H9 (cell line): ENCODE data around the gene IL20RA. TPM values are rescaled to one million over a fixed set of nuclear protein-coding genes. Genes with fewer than 3 reads are reported as not detected.

Source experiments
- DNase-seq: peaks from one replicate; pipeline ENCODE4 v3.0.0-alpha.2; 2017
- H2AFZ ChIP-seq: one replicate; pipeline ENCODE4 v1.6.1; 2013; ENCODE audit warnings: mild to moderate bottlenecking, low read length, control low read depth, moderate library complexity
- H2AK5ac ChIP-seq: 2 replicates; pipeline ENCODE4 v1.6.1; 2013; ENCODE audit warnings: low read length, control low read depth, mixed read lengths; ENCODE audit not compliant: insufficient read length
- H2BK120ac ChIP-seq: one replicate; pipeline ENCODE4 v1.6.1; 2013; ENCODE audit warnings: low read depth, mild to moderate bottlenecking, low read length, control low read depth, inconsistent platforms; ENCODE audit not compliant: poor library complexity, severe bottlenecking
- H2BK12ac ChIP-seq: 2 replicates; pipeline ENCODE4 v1.6.1; 2013; ENCODE audit warnings: low read length, control low read depth, mixed read lengths, low read depth; ENCODE audit not compliant: insufficient read length
- H2BK15ac ChIP-seq: 2 replicates; pipeline ENCODE4 v1.6.1; 2013; ENCODE audit warnings: low read depth, low read length, control low read depth
- H2BK20ac ChIP-seq: one replicate; pipeline ENCODE4 v1.6.1; 2013; ENCODE audit warnings: low read depth, mild to moderate bottlenecking, low read length, control low read depth, inconsistent platforms; ENCODE audit not compliant: poor library complexity, severe bottlenecking
- H2BK5ac ChIP-seq: 2 replicates; pipeline ENCODE4 v1.6.1; 2013; ENCODE audit warnings: low read length, control low read depth, mixed read lengths; ENCODE audit not compliant: insufficient read length
- H3K14ac ChIP-seq: 2 replicates; pipeline ENCODE4 v1.6.1; 2013; ENCODE audit warnings: low read length, control low read depth; ENCODE audit not compliant: insufficient read depth
- H3K18ac ChIP-seq: 2 replicates; pipeline ENCODE4 v1.6.1; 2013; ENCODE audit warnings: low read depth, mild to moderate bottlenecking, mixed read lengths, low read length, control low read depth; ENCODE audit not compliant: insufficient read length
- H3K23ac ChIP-seq: 2 replicates; pipeline ENCODE4 v1.6.1; 2013; ENCODE audit warnings: low read length, control low read depth, mixed read lengths, low read depth; ENCODE audit not compliant: insufficient read length
- H3K23me2 ChIP-seq: 2 replicates; pipeline ENCODE4 v1.6.1; 2013; ENCODE audit warnings: low read depth, mild to moderate bottlenecking, mixed read lengths, low read length, control low read depth; ENCODE audit not compliant: insufficient read length, poor library complexity, severe bottlenecking
- H3K27ac ChIP-seq: 2 replicates; pipeline ENCODE4 v1.5.1; 2013; ENCODE audit warnings: low read length, control low read depth, mixed read lengths, low read depth; ENCODE audit not compliant: insufficient read length
- H3K27me3 ChIP-seq: 2 replicates; pipeline ENCODE4 v1.6.1; 2013; ENCODE audit warnings: low read length, control low read depth, inconsistent platforms; ENCODE audit not compliant: insufficient read depth
- H3K4ac ChIP-seq: 2 replicates; pipeline ENCODE4 v1.6.1; 2013; ENCODE audit warnings: low read depth, mild to moderate bottlenecking, control low read depth, inconsistent platforms, low read length, moderate library complexity
- H3K4me1 ChIP-seq: 2 replicates; pipeline ENCODE4 v1.6.1; 2013; ENCODE audit warnings: low read length, control low read depth, inconsistent platforms; ENCODE audit not compliant: insufficient read depth
- H3K4me2 ChIP-seq: 2 replicates; pipeline ENCODE4 v1.6.1; 2013; ENCODE audit warnings: low read length, control low read depth, mixed read lengths; ENCODE audit not compliant: insufficient read length, insufficient read depth
- H3K56ac ChIP-seq: 2 replicates; pipeline ENCODE4 v1.6.1; 2013; ENCODE audit warnings: low read depth, mild to moderate bottlenecking, mixed read lengths, low read length, control low read depth; ENCODE audit not compliant: insufficient read length
- H3K79me1 ChIP-seq: 2 replicates; pipeline ENCODE4 v1.6.1; 2013; ENCODE audit warnings: low read depth, mild to moderate bottlenecking, moderate library complexity, low read length, control low read depth, inconsistent platforms; ENCODE audit not compliant: insufficient read depth, poor library complexity, severe bottlenecking
- H3K79me2 ChIP-seq: 2 replicates; pipeline ENCODE4 v1.6.1; 2013; ENCODE audit warnings: low read length, control low read depth, inconsistent platforms; ENCODE audit not compliant: insufficient read depth
- H3K9ac ChIP-seq: 2 replicates; pipeline ENCODE4 v1.6.1; 2013; ENCODE audit warnings: low read length, control low read depth, mixed read lengths; ENCODE audit not compliant: insufficient read length; ENCODE audit errors: extremely low read depth
- H3K9me3 ChIP-seq: one replicate; pipeline ENCODE4 v1.6.1; 2013; ENCODE audit warnings: low read depth, low read length, inconsistent platforms; ENCODE audit not compliant: control insufficient read depth
- H3T11ph ChIP-seq: one replicate; pipeline ENCODE4 v1.6.1; 2013; ENCODE audit warnings: mild to moderate bottlenecking, low read length, control low read depth, inconsistent platforms
- H4K20me1 ChIP-seq: one replicate; pipeline ENCODE4 v1.6.1; 2013; ENCODE audit not compliant: control insufficient read depth, insufficient read length, insufficient read depth
- H4K5ac ChIP-seq: 2 replicates; pipeline ENCODE4 v1.6.1; 2013; ENCODE audit warnings: low read depth, mild to moderate bottlenecking, mixed read lengths, low read length, control low read depth; ENCODE audit not compliant: insufficient read length
- H4K8ac ChIP-seq: replicated peaks from 2 replicates; pipeline ENCODE4 v1.6.1; 2013; ENCODE audit warnings: low read length, control low read depth, mixed read lengths, low read depth; ENCODE audit not compliant: insufficient read length
- H4K91ac ChIP-seq: 2 replicates; pipeline ENCODE4 v1.6.1; 2013; ENCODE audit warnings: low read depth, mild to moderate bottlenecking, moderate library complexity, mixed read lengths, low read length, control low read depth; ENCODE audit not compliant: insufficient read length
- H3K27ac Mint-ChIP-seq, 3 experiments: 2 replicates in 2 of 3; 3 replicates in 1 of 3; pipeline ENCODE4 v1.8.0; 2020 to 2021; ENCODE audit warnings: mixed read lengths in 3 of 3, mild to moderate bottlenecking in 1 of 3, moderate library complexity in 1 of 3
- H3K27me3 Mint-ChIP-seq: 2 replicates; pipeline ENCODE4 v1.8.0; 2021; ENCODE audit warnings: low read depth, mild to moderate bottlenecking, moderate library complexity, mixed read lengths
- H3K36me3 Mint-ChIP-seq, 3 experiments: 2 replicates in 2 of 3; 3 replicates in 1 of 3; pipeline ENCODE4 v1.8.0; 2020 to 2021; ENCODE audit warnings: low read depth in 3 of 3, mixed read lengths in 3 of 3; ENCODE audit not compliant: insufficient read depth in 1 of 3
- H3K4me1 Mint-ChIP-seq, 2 experiments: 2 replicates each; pipeline ENCODE4 v1.8.0; 2020; ENCODE audit warnings: mixed read lengths in 2 of 2
- H3K4me3 Mint-ChIP-seq, 2 experiments: 2 replicates in 1 of 2; 3 replicates in 1 of 2; pipeline ENCODE4 v1.8.0; 2020 to 2021; ENCODE audit warnings: mild to moderate bottlenecking in 2 of 2, mixed read lengths in 2 of 2, moderate library complexity in 1 of 2
- H3K9me3 Mint-ChIP-seq, 2 experiments: 2 replicates in 1 of 2; 3 replicates in 1 of 2; pipeline ENCODE4 v1.8.0; 2020; ENCODE audit warnings: mild to moderate bottlenecking in 2 of 2, mixed read lengths in 2 of 2, moderate library complexity in 1 of 2
- CTCF ChIP-seq: fragments of 200-600 bp; sonication (generic); conservative IDR thresholded peaks from 3 replicates; pipeline ENCODE4 v1.8.0; 2021; ENCODE audit warnings: antibody characterized with exemption, mild to moderate bottlenecking
- WGBS: extraction: QIAGEN DNeasy Blood & Tissue Kit; methylation state at CpG from one replicate; pipeline ENCODE4 v1.1.7; 2013; ENCODE audit warnings: missing lambda C conversion rate, low lambda C conversion rate, mixed read lengths; ENCODE audit not compliant: insufficient read length; ENCODE audit errors: extremely low coverage; 5-methylcytosine and 5-hydroxymethylcytosine counted together
- total RNA-seq: library from RNA; stranded (reverse); gene quantifications from 2 replicates; pipeline ENCODE4 v1.2.1, GENCODE V29; 2021

IL20RA gene
- total RNA-seq, 1 experiment from 2014 or later = 0.74 TPM

- Histone ChIP-seq H2BK5ac (no peak overlapping the region), H3K9me3 (no peaks in the 10 kb centered on the region), H3K18ac (no peak overlapping the region), H3K14ac (no peak overlapping the region), H4K5ac (no peak overlapping the region), H3K4ac (no peak overlapping the region), H3K79me1 (no peaks in the 10 kb centered on the region), H3K4me2 (no peak overlapping the region), H3K23ac (no peak overlapping the region), H3K4me1 (no peaks in the 10 kb centered on the region), H2BK120ac (no peak overlapping the region), H3K27me3 (no peaks in the 10 kb centered on the region), H3K79me2 (no peaks in the 10 kb centered on the region), H4K20me1 (no peaks in the 10 kb centered on the region), H3K56ac (no peak overlapping the region), H4K91ac (no peak overlapping the region), H4K8ac (no peak overlapping the region), H2BK20ac (no peak overlapping the region), H3K27ac (no peak overlapping the region), H2AFZ (no peak overlapping the region), H3K23me2 (no peaks in the 10 kb centered on the region), H2BK12ac (no peak overlapping the region), H3K9ac (no peak overlapping the region), H2BK15ac (no peak overlapping the region), H3T11ph (no peak overlapping the region), H2AK5ac (no peak overlapping the region)
- no peaks in the 10 kb centered on the region; the same call in 1 of the 2 replicates for H3K27me3 Mint-ChIP-seq
- no peak overlapping the region for H3K27ac Mint-ChIP-seq
- no peaks in the 10 kb centered on the region for H3K4me1 Mint-ChIP-seq
- no CpG with 5 or more reads among the region's 4 CpGs for WGBS
- no peak for DNase-seq
- H3K4me3 Mint-ChIP-seq = no peak overlapping the region
- no peak for TF ChIP-seq CTCF
- no peaks in the 10 kb centered on the region for H3K9me3 Mint-ChIP-seq
- H3K36me3 Mint-ChIP-seq = no peaks in the 10 kb centered on the region
Measured at GRCh38 chr6:137010128-137010718, 34.5 kb downstream of the IL20RA start.
